Measurements from ENCODE around the gene PHF1.

DNA sequence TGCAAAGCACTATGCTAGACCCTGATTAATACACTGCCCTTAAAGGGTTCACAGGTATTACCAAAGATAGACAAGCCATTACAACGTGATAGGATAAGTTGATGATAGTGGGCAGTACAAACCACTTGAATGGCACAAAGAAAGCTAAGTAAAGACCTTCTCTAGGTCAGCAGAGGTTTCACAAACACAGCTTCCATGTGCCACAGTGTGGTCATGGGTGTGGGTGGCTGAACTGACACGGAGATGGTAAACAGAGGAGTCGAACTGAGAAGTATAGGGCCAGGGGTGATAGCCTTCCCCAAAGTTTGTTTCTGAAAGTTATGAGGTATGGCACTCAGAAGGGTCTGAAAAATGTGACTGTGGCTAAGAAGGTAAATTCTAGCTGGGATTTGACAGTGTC is 47.9 kb downstream of the PHF1 start:
- no peak for TF ChIP-seq CTCF (IDR thresholded peaks at IDR 0.05; ENCODE audit: low read length)
- TF ChIP-seq EZH2 (IDR thresholded peaks at IDR 0.05; ENCODE audit: borderline replicate concordance, low read length): no peak

All from OCI-LY1 (cell line).